Sciatic nerve (tissue), 2 donors: Measurements from ENCODE around the gene GBA3. TPM values are rescaled to one million over a fixed set of nuclear protein-coding genes. Genes with fewer than 3 reads are reported as not detected.

Source experiments
- ATAC-seq: fragments of 200-7000 bp; cut with Tn5 transposase; one replicate; pipeline ENCODE4 v1.9.1; 2020; ENCODE audit warnings: mild to moderate bottlenecking, moderate library complexity
- DNase-seq: peaks from one replicate; pipeline ENCODE4 v3.0.0-alpha.2; 2020; ENCODE audit warnings: low spot score
- intact Hi-C: fragments of 100-400 bp; cut with DNase I; formaldehyde crosslinking; loops from one replicate; pipeline ENCODE4 v1.14.2; 2022
- total RNA-seq: library from RNA; stranded (reverse); fragmentation: NEBNext Ultra II Directional; extraction: Animal tissue kit (Norgen Biotek cat#: 25700); gene quantifications from one replicate; pipeline ENCODE4 v1.2.1, GENCODE V29; 2021
- donor health status: DM: no; HTN: no; CAD: no.
- donor health status: DM: no; HTN: no; CAD: no.

GBA3 gene
- total RNA-seq, 1 donor from 2014 or later: not detected

- intact Hi-C loops: no loop called here
- no peak for ATAC-seq
- DNase-seq: no peak
Observed at GRCh38 chr4:22762548-22762947, 69.8 kb downstream of the GBA3 start.

GRCh38 chr4:22764183-22764582 is 71.4 kb downstream of the GBA3 start:
- intact Hi-C loops: no loop called here
- DNase-seq: no peak

GRCh38 chr4:22766068-22766467 is 73.3 kb downstream of the GBA3 start:
- DNase-seq (no peak), ATAC-seq (no peak)
- intact Hi-C loops: no loop called here

More at GRCh38 chr4:22764183-22764582, 71.4 kb downstream of the GBA3 start:
- no peak for ATAC-seq

- DNase-seq: no peak
- intact Hi-C loops: no loop called here
- no peak for ATAC-seq
Observed at GRCh38 chr4:22778547-22779163, 85.9 kb downstream of the GBA3 start.

GRCh38 chr4:22780317-22780716 is 87.6 kb downstream of the GBA3 start:
- intact Hi-C loops: no loop called here
- DNase-seq: no peak
- no peak for ATAC-seq

- ATAC-seq (no peak), DNase-seq (no peak)
- intact Hi-C loops: no loop called here
Observed at GRCh38 chr4:22780797-22781196, 88.1 kb downstream of the GBA3 start.

GRCh38 chr4:22787753-22788375 is 95.1 kb downstream of the GBA3 start:
- DNase-seq: no peak
- ATAC-seq: no peak
- intact Hi-C loops: no loop called here

GRCh38 chr4:22790631-22791030 is 97.9 kb downstream of the GBA3 start:
- DNase-seq (no peak), ATAC-seq (no peak)
- intact Hi-C loops: no loop called here

GRCh38 chr4:22794732-22795131 is 102.0 kb downstream of the GBA3 start:
- no peak for DNase-seq
- ATAC-seq: no peak
- intact Hi-C loops: no loop called here

- ATAC-seq: no peak
- no peak for DNase-seq
- intact Hi-C loops: no loop called here
Observed at GRCh38 chr4:22801391-22801790, 108.7 kb downstream of the GBA3 start.

GRCh38 chr4:22802876-22803275 is 110.1 kb downstream of the GBA3 start:
- no peak for ATAC-seq
- intact Hi-C loops: no loop called here

GRCh38 chr4:22803512-22803911 is 110.8 kb downstream of the GBA3 start:
- DNase-seq (no peak), ATAC-seq (no peak)
- intact Hi-C loops: no loop called here

More at GRCh38 chr4:22802876-22803275, 110.1 kb downstream of the GBA3 start:
- DNase-seq: no peak

GRCh38 chr4:22814906-22815305 is 122.2 kb downstream of the GBA3 start:
- no peak for DNase-seq
- intact Hi-C loops: no loop called here
- no peak for ATAC-seq

GRCh38 chr4:22824091-22824490 is 131.4 kb downstream of the GBA3 start:
- no peak for ATAC-seq
- intact Hi-C loops: no loop called here
- no peak for DNase-seq

- intact Hi-C loops: no loop called here
- DNase-seq (no peak), ATAC-seq (no peak)
Observed at GRCh38 chr4:22842360-22843018, 149.8 kb downstream of the GBA3 start.

- intact Hi-C loops: no loop called here
- no peak for ATAC-seq
- no peak for DNase-seq
Observed at GRCh38 chr4:22848332-22848731, 155.6 kb downstream of the GBA3 start.

GRCh38 chr4:22850055-22850454 is 157.3 kb downstream of the GBA3 start:
- intact Hi-C loops: no loop called here
- ATAC-seq: no peak
- no peak for DNase-seq

- no peak for ATAC-seq
- no peak for DNase-seq
- intact Hi-C loops: no loop called here
Observed at GRCh38 chr4:22850630-22851029, 157.9 kb downstream of the GBA3 start.

- DNase-seq (no peak), ATAC-seq (no peak)
- intact Hi-C loops: no loop called here
Observed at GRCh38 chr4:22857411-22857810, 164.7 kb downstream of the GBA3 start.

- DNase-seq: no peak
- no peak for ATAC-seq
- intact Hi-C loops: no loop called here
Observed at GRCh38 chr4:22859318-22859717, 166.6 kb downstream of the GBA3 start.
